GM19324 (cell line): Measurements from ENCODE around the gene C10orf105.
A peak's percentile ranks its signal among the peaks of the same experiment; 100 is the strongest.

ENCODE experiments used
- ATAC-seq: cut with Tn5 transposase; IDR thresholded peaks from one replicate; pipeline ENCODE4 v1.9.1; 2021; ENCODE audit warnings: mild to moderate bottlenecking, moderate library complexity; ENCODE audit not compliant: unreplicated experiment, low FRiP score

The C10orf105 gene

GRCh38 chr10:71703577-71703976 is 16.0 kb downstream of the C10orf105 start:
- no peak for ATAC-seq

GRCh38 chr10:71701496-71702132 is 18.0 kb downstream of the C10orf105 start:
- ATAC-seq = no peak

GRCh38 chr10:71700731-71701368 is 18.7 kb downstream of the C10orf105 start:
- no peak for ATAC-seq

GRCh38 chr10:71698737-71699136 is 20.8 kb downstream of the C10orf105 start:
- ATAC-seq = no peak

- ATAC-seq = no peak
Measured at GRCh38 chr10:71697938-71698709, 21.5 kb downstream of the C10orf105 start.

- ATAC-seq = no peak
Measured at GRCh38 chr10:71696628-71697326, 22.8 kb downstream of the C10orf105 start.

GRCh38 chr10:71695502-71696476 is 23.8 kb downstream of the C10orf105 start:
- no peak for ATAC-seq

GRCh38 chr10:71694567-71694968 is 25.0 kb downstream of the C10orf105 start:
- ATAC-seq = peak; percentile 80

- ATAC-seq = no peak
Measured at GRCh38 chr10:71694039-71694501, 25.5 kb downstream of the C10orf105 start.

GRCh38 chr10:71693377-71693776 is 26.2 kb downstream of the C10orf105 start:
- no peak for ATAC-seq

- no peak for ATAC-seq
Measured at GRCh38 chr10:71692598-71693306, 26.8 kb downstream of the C10orf105 start.

GRCh38 chr10:71691405-71691804 is 28.2 kb downstream of the C10orf105 start:
- no peak for ATAC-seq

GRCh38 chr10:71690094-71690720 is 29.4 kb downstream of the C10orf105 start:
- no peak for ATAC-seq

- ATAC-seq = no peak
Measured at GRCh38 chr10:71688256-71688655, 31.3 kb downstream of the C10orf105 start.

GRCh38 chr10:71687480-71687879 is 32.1 kb downstream of the C10orf105 start:
- no peak for ATAC-seq

- ATAC-seq = no peak
Measured at GRCh38 chr10:71687077-71687476, 32.5 kb downstream of the C10orf105 start.

GRCh38 chr10:71685554-71686232 is 33.9 kb downstream of the C10orf105 start:
- ATAC-seq = no peak
